ENCODE measurements around the gene PUM2. TPM values are rescaled to one million over a fixed set of nuclear protein-coding genes. Genes with fewer than 3 reads are reported as not detected.
"Not testable (repeated sequence)": the region's sequence is repeated elsewhere in the genome, so short reads cannot be mapped to it uniquely, and the experiment has no call there.

PUM2 gene
- total RNA-seq, 1 donor from 2014 or later, result 70.0 TPM

- H3K27ac Mint-ChIP-seq (ENCODE audit: unreplicated experiment), result peak overlapping the region; percentile 56
- H3K4me3 Mint-ChIP-seq (ENCODE audit: unreplicated experiment), result no peak overlapping the region
- no peak for TF ChIP-seq CTCF (IDR thresholded peaks at IDR 0.05)
- H3K36me3 Mint-ChIP-seq (ENCODE audit: low read depth), result peaks cover 13% of the 10 kb centered on the region
- H3K4me1 Mint-ChIP-seq (ENCODE audit: low read depth), result peaks cover 7% of the 10 kb centered on the region
- no peaks in the 10 kb centered on the region for H3K27me3 Mint-ChIP-seq (ENCODE audit: low read depth)
- no peak for DNase-seq (ENCODE audit: low spot score)
- H3K9me3 Mint-ChIP-seq (ENCODE audit: low read depth), result no peaks in the 10 kb centered on the region
Measured at GRCh38 chr2:20288642-20289340, 61.9 kb downstream of the PUM2 start.

GRCh38 chr2:20282916-20283592 is 67.6 kb downstream of the PUM2 start:
- H3K4me3 Mint-ChIP-seq (ENCODE audit: unreplicated experiment), result no peak overlapping the region
- H3K27me3 Mint-ChIP-seq (ENCODE audit: low read depth), result no peaks in the 10 kb centered on the region
- no peak for DNase-seq (ENCODE audit: low spot score)
- TF ChIP-seq CTCF (IDR thresholded peaks at IDR 0.05), result no peak
- no peaks in the 10 kb centered on the region for H3K4me1 Mint-ChIP-seq (ENCODE audit: low read depth)
- peaks cover 10% of the 10 kb centered on the region for H3K36me3 Mint-ChIP-seq (ENCODE audit: low read depth)
- no peaks in the 10 kb centered on the region for H3K9me3 Mint-ChIP-seq (ENCODE audit: low read depth)
- H3K27ac Mint-ChIP-seq (ENCODE audit: unreplicated experiment), result no peak overlapping the region

- no peak for TF ChIP-seq CTCF (IDR thresholded peaks at IDR 0.05)
- Mint-ChIP-seq H3K4me1 (ENCODE audit: low read depth) (no peaks in the 10 kb centered on the region), H3K36me3 (ENCODE audit: low read depth) (peaks cover 10% of the 10 kb centered on the region), H3K4me3 (ENCODE audit: unreplicated experiment) (no peak overlapping the region), H3K27me3 (ENCODE audit: low read depth) (no peaks in the 10 kb centered on the region), H3K27ac (ENCODE audit: unreplicated experiment) (no peak overlapping the region), H3K9me3 (ENCODE audit: low read depth) (no peaks in the 10 kb centered on the region)
- DNase-seq (ENCODE audit: low spot score), result no peak
Measured at GRCh38 chr2:20281876-20282275, 68.8 kb downstream of the PUM2 start.

- Mint-ChIP-seq H3K9me3 (ENCODE audit: low read depth) (no peaks in the 10 kb centered on the region), H3K27ac (ENCODE audit: unreplicated experiment) (no peak overlapping the region), H3K27me3 (ENCODE audit: low read depth) (no peaks in the 10 kb centered on the region), H3K36me3 (ENCODE audit: low read depth) (peaks cover 3% of the 10 kb centered on the region), H3K4me1 (ENCODE audit: low read depth) (peaks cover 7% of the 10 kb centered on the region), H3K4me3 (ENCODE audit: unreplicated experiment) (no peak overlapping the region)
- DNase-seq (ENCODE audit: low spot score), result no peak
- TF ChIP-seq CTCF (IDR thresholded peaks at IDR 0.05), result no peak
Measured at GRCh38 chr2:20273042-20273441, 77.6 kb downstream of the PUM2 start.

- not testable (repeated sequence) for DNase-seq (ENCODE audit: low spot score); H3K9me3 Mint-ChIP-seq (ENCODE audit: low read depth); H3K27ac Mint-ChIP-seq (ENCODE audit: unreplicated experiment); H3K4me3 Mint-ChIP-seq (ENCODE audit: unreplicated experiment); H3K36me3 Mint-ChIP-seq (ENCODE audit: low read depth); H3K4me1 Mint-ChIP-seq (ENCODE audit: low read depth); H3K27me3 Mint-ChIP-seq (ENCODE audit: low read depth)
Measured at GRCh38 chr2:20268317-20268716, 82.3 kb downstream of the PUM2 start.
